Right renal pelvis (tissue), 4 donors: ENCODE results near the gene NUAK1. TPM values are rescaled to one million over a fixed set of nuclear protein-coding genes. Genes with fewer than 3 reads are reported as not detected.
A peak's percentile ranks its signal among the peaks of the same experiment; 100 is the strongest.

ENCODE experiments used
- DNase-seq, 4 donors: peaks; one replicate each; pipeline ENCODE4 v3.0.0-alpha.2; 2013; ENCODE audit warnings: low read depth in 4 of 4, low spot score in 3 of 4, missing footprints in 1 of 4
- polyA plus RNA-seq, 4 donors: library from polyadenylated mRNA; unstranded; fragments of 120-200 nt; gene quantifications; one replicate each; pipeline ENCODE4 v1.2.1, GENCODE V29; 2013; ENCODE audit not compliant: insufficient read length in 4 of 4

NUAK1 gene
- polyA plus RNA-seq, 4 donors: 9.9 to 10.9 (median 10.6) TPM

GRCh38 chr12:106040521-106040920 lies 98.2 kb downstream of the NUAK1 start:
- no peak for DNase-seq

- DNase-seq: no peak
Measured at GRCh38 chr12:106039646-106040404, 98.9 kb downstream of the NUAK1 start.

GRCh38 chr12:106039242-106039641 lies 99.5 kb downstream of the NUAK1 start:
- no peak for DNase-seq

- DNase-seq: no peak
Measured at GRCh38 chr12:106037524-106038298, 101.0 kb downstream of the NUAK1 start.

- no peak for DNase-seq
Measured at GRCh38 chr12:106035421-106035820, 103.3 kb downstream of the NUAK1 start.

- DNase-seq: no peak
Measured at GRCh38 chr12:106034316-106034715, 104.4 kb downstream of the NUAK1 start.

GRCh38 chr12:106033161-106033675 lies 105.5 kb downstream of the NUAK1 start:
- no peak for DNase-seq

- DNase-seq: no peak
Measured at GRCh38 chr12:106032623-106032925, 106.2 kb downstream of the NUAK1 start.

GRCh38 chr12:106031761-106032622 lies 106.8 kb downstream of the NUAK1 start:
- no peak for DNase-seq

GRCh38 chr12:106030210-106031071 lies 108.3 kb downstream of the NUAK1 start:
- DNase-seq: no peak

- DNase-seq: no peak
Measured at GRCh38 chr12:106029532-106029931, 109.2 kb downstream of the NUAK1 start.

- DNase-seq: no peak
Measured at GRCh38 chr12:106027911-106028310, 110.8 kb downstream of the NUAK1 start.

- no peak for DNase-seq
Measured at GRCh38 chr12:106027286-106027685, 111.5 kb downstream of the NUAK1 start.

- no peak for DNase-seq
Measured at GRCh38 chr12:106025129-106025528, 113.6 kb downstream of the NUAK1 start.

GRCh38 chr12:106023039-106023438 lies 115.7 kb downstream of the NUAK1 start:
- DNase-seq: no peak

GRCh38 chr12:106022568-106023012 lies 116.2 kb downstream of the NUAK1 start:
- DNase-seq: peak; percentile 35 to 65 (median 52)

- DNase-seq: no peak
Measured at GRCh38 chr12:106021516-106021915, 117.2 kb downstream of the NUAK1 start.

GRCh38 chr12:106020736-106021135 lies 118.0 kb downstream of the NUAK1 start:
- no peak for DNase-seq

- DNase-seq: no peak
Measured at GRCh38 chr12:106019144-106019543, 119.6 kb downstream of the NUAK1 start.

GRCh38 chr12:106018286-106018685 lies 120.5 kb downstream of the NUAK1 start:
- no peak for DNase-seq
